NB4 (cell line): ENCODE data around the gene SFRP5.

Experiments
- DNase-seq: peaks from one replicate; pipeline ENCODE4 v3.0.0; 2010; ENCODE audit warnings: low read depth
- H3K4me3 ChIP-seq: one replicate; pipeline ENCODE4 v1.5.1; 2011; ENCODE audit warnings: mild to moderate bottlenecking, low read depth, low read length, moderate library complexity
- CTCF ChIP-seq: IDR thresholded peaks from one replicate; pipeline ENCODE4 v1.5.1; 2012; ENCODE audit warnings: low read depth, low read length
- MYC ChIP-seq: IDR thresholded peaks from 2 replicates; pipeline ENCODE4 v1.6.1; 2011; ENCODE audit warnings: low read depth, low read length
- POLR2A ChIP-seq: IDR thresholded peaks from 2 replicates; pipeline ENCODE4 v1.6.1; 2011; ENCODE audit warnings: mild to moderate bottlenecking; ENCODE audit not compliant: insufficient read length; ENCODE audit errors: extremely low read depth
- TF ChIP-seq, protein P1 (sequence below): IDR thresholded peaks from 2 replicates; pipeline ENCODE4 v1.6.1; 2011; ENCODE audit warnings: low read depth, low read length

Gene SFRP5

DNA sequence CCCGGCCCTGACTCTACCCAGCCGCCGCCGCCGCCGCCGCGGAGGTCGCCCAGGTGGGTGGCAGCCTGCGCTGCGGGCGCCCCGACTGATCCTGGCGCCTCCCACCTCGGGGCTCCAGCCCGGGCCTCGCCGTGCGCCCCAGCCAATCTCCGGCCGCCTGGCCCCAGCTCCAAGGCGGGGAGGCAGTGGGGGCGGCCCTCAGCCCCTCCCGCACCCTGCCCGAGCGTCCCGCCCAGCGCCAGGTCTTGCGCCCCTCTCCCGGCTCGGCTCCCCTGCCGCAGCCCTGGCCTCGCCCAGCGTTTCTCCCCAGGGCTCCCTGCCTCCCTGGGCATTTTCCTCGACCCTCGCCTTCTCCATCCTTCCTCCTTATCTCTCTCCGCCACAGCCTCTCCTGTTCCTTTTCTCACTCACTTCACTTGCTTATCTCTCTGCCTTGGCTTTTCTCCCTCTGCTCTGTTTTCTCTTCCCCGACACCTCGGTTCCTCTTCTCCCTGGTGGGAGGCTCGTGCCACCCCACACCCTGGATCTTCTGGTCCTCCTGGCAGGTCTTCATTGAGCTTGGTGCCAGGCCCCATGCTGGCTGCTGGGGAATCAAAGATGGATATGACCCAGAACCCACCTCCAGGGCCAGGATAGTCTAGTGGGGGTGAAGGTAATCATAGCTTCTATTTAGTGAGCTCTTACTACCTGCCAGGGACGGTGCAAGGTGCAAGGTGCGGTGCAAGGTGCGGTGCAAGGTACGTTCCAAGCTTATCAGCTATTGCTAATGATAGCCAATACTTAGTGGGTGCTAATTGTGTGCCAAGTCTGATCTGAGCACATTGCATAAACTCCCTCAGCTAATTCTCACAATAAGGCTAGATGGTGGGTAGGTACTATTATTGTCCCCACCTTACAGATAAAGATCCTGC is at the start of gene SFRP5:
Gene SFRP5, minus strand, starts transcription at position 87 of the 911 bp plus-strand sequence. CDS start 166 bp downstream, outside the sequence.
- DNase-seq, result no peak
- no peak for TF ChIP-seq MYC
- TF ChIP-seq CTCF, result no peak
- TF ChIP-seq, protein P1, sequence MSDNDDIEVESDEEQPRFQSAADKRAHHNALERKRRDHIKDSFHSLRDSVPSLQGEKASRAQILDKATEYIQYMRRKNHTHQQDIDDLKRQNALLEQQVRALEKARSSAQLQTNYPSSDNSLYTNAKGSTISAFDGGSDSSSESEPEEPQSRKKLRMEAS, result no peak
- no peak for TF ChIP-seq POLR2A
- no peak within 1 kb of the TSS for H3K4me3 ChIP-seq

DNA sequence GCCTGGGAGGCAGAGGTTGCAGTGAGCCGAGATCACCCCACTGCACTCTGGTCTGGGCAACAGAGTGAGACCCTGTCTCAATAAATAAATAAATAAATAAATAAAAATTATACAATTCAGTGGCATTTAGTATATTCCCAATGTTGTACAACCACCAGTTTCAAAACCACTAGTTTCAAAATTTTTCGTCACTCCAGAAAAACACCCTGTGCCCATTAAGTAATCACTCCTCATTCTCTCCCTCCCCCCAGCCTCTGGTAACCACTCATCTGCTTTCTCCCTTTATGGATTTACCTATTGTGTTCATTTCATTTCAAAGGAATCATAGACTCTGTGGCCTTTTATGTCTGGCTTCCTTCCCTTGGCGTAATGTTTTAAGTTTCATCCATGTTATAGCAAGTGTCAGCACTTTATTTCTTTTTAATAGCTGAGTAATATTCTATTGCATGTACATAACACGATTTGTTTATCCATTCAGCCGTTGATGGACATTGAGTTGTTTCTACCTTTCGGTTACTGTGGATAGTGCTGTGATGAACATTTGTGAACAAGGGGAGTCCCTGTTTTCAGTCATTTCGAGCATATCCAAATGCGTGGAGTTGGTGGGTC is 48.4 kb upstream of the SFRP5 start:
- no peak overlapping the region for H3K4me3 ChIP-seq
- no peak for DNase-seq
- TF ChIP-seq MYC, result no peak
- no peak for TF ChIP-seq CTCF
- TF ChIP-seq POLR2A, result no peak
- TF ChIP-seq, protein P1, result no peak

DNA sequence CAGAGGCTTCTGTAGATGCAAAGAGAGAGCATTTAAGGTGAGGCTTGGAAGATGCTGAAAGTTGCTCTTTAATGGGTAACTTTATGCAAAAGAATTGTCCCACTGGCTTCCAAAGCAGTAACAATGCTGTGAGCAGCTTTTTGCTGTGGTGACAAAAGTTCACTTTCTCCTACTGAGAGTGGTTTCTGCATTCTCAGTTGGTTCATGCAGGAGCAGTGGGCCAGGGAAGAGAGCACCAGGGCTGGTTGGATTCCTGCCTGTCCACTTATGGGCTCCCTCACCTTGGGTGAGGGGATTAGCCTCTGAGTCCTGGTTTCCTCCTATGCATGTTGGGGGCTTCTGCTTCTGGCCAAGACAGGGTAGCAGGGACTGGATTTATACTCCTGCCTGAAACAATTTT is 46.8 kb upstream of the SFRP5 start:
- TF ChIP-seq, protein P1, result no peak
- TF ChIP-seq POLR2A, result no peak
- no peak for TF ChIP-seq CTCF
- TF ChIP-seq MYC, result no peak
- no peak overlapping the region for H3K4me3 ChIP-seq
- no peak for DNase-seq

DNA sequence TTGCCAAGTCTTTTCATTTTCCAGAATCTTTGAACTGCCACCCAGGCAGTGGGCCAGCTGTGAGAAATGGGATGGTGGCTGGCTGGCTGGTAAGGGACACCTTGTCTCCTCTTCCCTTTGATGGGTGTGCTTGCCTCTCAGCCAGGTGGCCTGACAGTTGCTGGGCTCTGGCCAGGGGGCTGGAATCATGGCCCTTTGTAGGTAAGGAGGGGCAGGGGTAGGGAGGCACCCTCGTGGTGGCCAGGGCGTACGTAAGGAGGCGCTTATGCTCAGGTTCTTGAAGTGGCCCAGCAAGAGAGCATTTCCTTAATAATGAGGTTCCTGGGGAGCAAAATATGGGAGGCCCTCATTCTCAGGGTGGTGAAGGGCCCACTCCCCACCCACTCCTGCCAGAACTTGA is 44.8 kb upstream of the SFRP5 start:
- TF ChIP-seq POLR2A (no peak), CTCF (no peak), MYC (no peak)
- TF ChIP-seq, protein P1, result no peak
- no peak overlapping the region for H3K4me3 ChIP-seq
- DNase-seq, result no peak

- TF ChIP-seq MYC (no peak), CTCF (no peak), POLR2A (no peak)
- TF ChIP-seq, protein P1, result no peak
- DNase-seq, result no peak
- H3K4me3 ChIP-seq, result no peak overlapping the region
These were observed 43.2 kb upstream of the SFRP5 start for GRCh38 chr10:97814996-97815395.
